A673 (cell line): ENCODE results near the gene LHFPL6.

ENCODE experiments used
- CTCF ChIP-seq: fragments of 300-800, 200-600 bp; sonication (generic); conservative IDR thresholded peaks from 2 replicates; pipeline ENCODE4 v1.5.1; 2017; ENCODE audit warnings: low read depth, mild to moderate bottlenecking, antibody characterized with exemption, low read length, moderate library complexity, mixed read lengths
- EZH2 ChIP-seq: fragments of 200-600 bp; sonication (generic); IDR thresholded peaks from 2 replicates; pipeline ENCODE4 v1.6.1; 2017; ENCODE audit warnings: borderline replicate concordance, low read depth, mild to moderate bottlenecking, mixed read lengths, antibody characterized with exemption, low read length; ENCODE audit not compliant: poor library complexity, severe bottlenecking

GRCh38 chr13:39566216-39566869 lies 36.6 kb downstream of the LHFPL6 start:
- TF ChIP-seq CTCF (no peak), EZH2 (no peak)
